ENCODE measurements around the gene RBPJ.

The RBPJ gene

GRCh38 chr4:26458157-26458561, 137.3 kb downstream of the RBPJ start:
- FAIRE-seq (no peak), DNase-seq (ENCODE audit: low spot score) (no peak)

- peak; percentile 56 for FAIRE-seq
These were observed 138.4 kb downstream of the RBPJ start for GRCh38 chr4:26459054-26459755.

GRCh38 chr4:26459756-26460530, 139.1 kb downstream of the RBPJ start:
- FAIRE-seq: no peak
- no peak for DNase-seq (ENCODE audit: low spot score)

More at GRCh38 chr4:26459054-26459755, 138.4 kb downstream of the RBPJ start:
- peak; percentile 60 for DNase-seq (ENCODE audit: low spot score)

- DNase-seq (ENCODE audit: low spot score): no peak
- FAIRE-seq: no peak
These were observed 142.1 kb downstream of the RBPJ start for GRCh38 chr4:26462874-26463273.

GRCh38 chr4:26463386-26463785, 142.6 kb downstream of the RBPJ start:
- FAIRE-seq: no peak
- no peak for DNase-seq (ENCODE audit: low spot score)

GRCh38 chr4:26464420-26465095, 143.7 kb downstream of the RBPJ start:
- FAIRE-seq: no peak
- no peak for DNase-seq (ENCODE audit: low spot score)

GRCh38 chr4:26466578-26467270, 145.9 kb downstream of the RBPJ start:
- no peak for FAIRE-seq
- no peak for DNase-seq (ENCODE audit: low spot score)

- DNase-seq (ENCODE audit: low spot score): no peak
- no peak for FAIRE-seq
These were observed 146.9 kb downstream of the RBPJ start for GRCh38 chr4:26467724-26468123.

- no peak for FAIRE-seq
These were observed 147.6 kb downstream of the RBPJ start for GRCh38 chr4:26468283-26468949.

GRCh38 chr4:26468977-26469376, 148.2 kb downstream of the RBPJ start:
- FAIRE-seq (no peak), DNase-seq (ENCODE audit: low spot score) (no peak)

More at GRCh38 chr4:26468283-26468949, 147.6 kb downstream of the RBPJ start:
- DNase-seq (ENCODE audit: low spot score): no peak

- DNase-seq (ENCODE audit: low spot score) (no peak), FAIRE-seq (no peak)
These were observed 151.1 kb downstream of the RBPJ start for GRCh38 chr4:26471890-26472289.

GRCh38 chr4:26473893-26474292, 153.1 kb downstream of the RBPJ start:
- no peak for FAIRE-seq
- no peak for DNase-seq (ENCODE audit: low spot score)

- DNase-seq (ENCODE audit: low spot score) (no peak), FAIRE-seq (no peak)
These were observed 153.7 kb downstream of the RBPJ start for GRCh38 chr4:26474551-26474950.

GRCh38 chr4:26475716-26476115, 154.9 kb downstream of the RBPJ start:
- no peak for FAIRE-seq
- no peak for DNase-seq (ENCODE audit: low spot score)

GRCh38 chr4:26476545-26476944, 155.7 kb downstream of the RBPJ start:
- no peak for DNase-seq (ENCODE audit: low spot score)
- FAIRE-seq: no peak

- DNase-seq (ENCODE audit: low spot score) (no peak), FAIRE-seq (no peak)
These were observed 157.5 kb downstream of the RBPJ start for GRCh38 chr4:26478330-26478729.

GRCh38 chr4:26482508-26483462, 162.0 kb downstream of the RBPJ start:
- DNase-seq (ENCODE audit: low spot score): no peak
- no peak for FAIRE-seq

- FAIRE-seq (no peak), DNase-seq (ENCODE audit: low spot score) (no peak)
These were observed 163.3 kb downstream of the RBPJ start for GRCh38 chr4:26484032-26484515.

- FAIRE-seq (no peak), DNase-seq (ENCODE audit: low spot score) (no peak)
These were observed 163.7 kb downstream of the RBPJ start for GRCh38 chr4:26484516-26484915.
